SH-SY5Y (cell line): ENCODE results near the gene XYLT1.

ENCODE experiments used
- GATA2 ChIP-seq: IDR thresholded peaks from 2 replicates; pipeline ENCODE4 v1.6.1; 2011; ENCODE audit warnings: mild to moderate bottlenecking, low read depth, low read length
- GATA3 ChIP-seq: IDR thresholded peaks from 2 replicates; pipeline ENCODE4 v1.6.1; 2011; ENCODE audit warnings: low read depth, mild to moderate bottlenecking, low read length, moderate library complexity

DNA sequence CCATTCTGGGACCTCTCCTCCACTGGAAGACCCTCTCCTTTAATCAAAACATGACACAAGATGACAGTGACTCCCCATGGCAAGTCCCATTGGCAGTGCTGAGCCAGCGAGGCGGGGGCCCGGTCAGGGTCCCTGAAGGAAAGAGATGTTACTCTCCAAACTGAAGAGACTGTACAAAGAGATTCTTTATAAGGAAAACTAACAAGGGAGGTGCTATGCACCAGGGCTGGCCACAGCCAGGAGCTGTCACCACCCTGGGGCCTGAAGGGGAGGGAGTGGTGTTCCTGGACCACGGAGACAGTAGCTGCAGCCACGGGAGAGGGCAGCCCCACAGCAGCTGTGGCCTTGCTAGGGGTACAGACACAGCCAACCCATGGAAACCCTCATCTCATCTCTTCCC, 123.1 kb downstream of the XYLT1 start:
- TF ChIP-seq GATA3 = no peak
- no peak for TF ChIP-seq GATA2
